Activated CD8-positive, alpha-beta T cell treated with anti-CD3 and anti-CD28 coated beads for 36 hours (primary cell): Measurements from ENCODE around the gene STRA8. TPM values are rescaled to one million over a fixed set of nuclear protein-coding genes. Genes with fewer than 3 reads are reported as not detected.

Source experiments
- ATAC-seq: fragments of 200-7000 bp; cut with Tn5 transposase; one replicate; pipeline ENCODE4 v1.10.0; 2021; ENCODE audit warnings: mild to moderate bottlenecking, moderate library complexity
- CTCF ChIA-PET: fragments of 350-600 bp; sonication (Branson Sonifier 250); formaldehyde crosslinking; loops from one replicate; lab custom pipeline; 2021; ENCODE audit warnings: antibody characterized with exemption; lab: Charles Lee
- POLR2A ChIA-PET: fragments of 350-600 bp; sonication (Branson Sonifier 250); formaldehyde crosslinking; loops from one replicate; lab custom pipeline; 2021; ENCODE audit warnings: antibody characterized with exemption; lab: Charles Lee
- DNase-seq: peaks from one replicate; pipeline ENCODE4 v3.0.0-alpha.2; 2020
- H3K27ac Mint-ChIP-seq: one replicate; pipeline ENCODE4 v1.8.0; 2021; ENCODE audit warnings: mild to moderate bottlenecking, mixed read lengths
- H3K27me3 Mint-ChIP-seq: one replicate; pipeline ENCODE4 v1.8.0; 2021; ENCODE audit warnings: mixed read lengths
- H3K36me3 Mint-ChIP-seq: one replicate; pipeline ENCODE4 v1.8.0; 2021; ENCODE audit warnings: low read depth, mixed read lengths
- H3K4me1 Mint-ChIP-seq: one replicate; pipeline ENCODE4 v1.8.0; 2021; ENCODE audit warnings: low read depth, mixed read lengths
- H3K4me3 Mint-ChIP-seq: one replicate; pipeline ENCODE4 v1.8.0; 2021; ENCODE audit warnings: mild to moderate bottlenecking, moderate library complexity, mixed read lengths
- H3K9me3 Mint-ChIP-seq: one replicate; pipeline ENCODE4 v1.8.0; 2021; ENCODE audit warnings: mixed read lengths
- CTCF ChIP-seq: fragments of 200-600 bp; IDR thresholded peaks from one replicate; pipeline ENCODE4 v1.8.0; 2022; ENCODE audit warnings: antibody characterized with exemption, mild to moderate bottlenecking
- intact Hi-C: fragments of 100-400 bp; cut with micrococcal nuclease; formaldehyde crosslinking; loops from one replicate; pipeline ENCODE4 v1.10.0; 2022
- total RNA-seq, 2 experiments: library from RNA; stranded (reverse); gene quantifications; one replicate each; pipeline ENCODE4 v1.2.3, GENCODE V29; 2021

STRA8 gene
- total RNA-seq, 2 experiments from 2014 or later, result not detected

- no peak for TF ChIP-seq CTCF
- Mint-ChIP-seq H3K36me3 (peaks cover 60% of the 10 kb centered on the region), H3K27me3 (no peaks in the 10 kb centered on the region), H3K9me3 (no peaks in the 10 kb centered on the region), H3K4me3 (no peak overlapping the region), H3K4me1 (peaks cover 2% of the 10 kb centered on the region), H3K27ac (no peak overlapping the region)
- CTCF ChIA-PET, result interaction anchor here (0.9 to 1.0 kb wide), 4 partner anchors 10 to 202 kb away, joined by 3 to 4 read pairs (median 3); partner anchors contain the start of gene AGBL3
- ATAC-seq (peak; percentile 13), DNase-seq (no peak)
- intact Hi-C loops, result no loop called here
- POLR2A ChIA-PET, result interaction anchor here (1.4 to 1.6 kb wide), 2 partner anchors 8 to 17 kb away, joined by 4 to 5 read pairs; no protein-coding TSS in a partner anchor
Observed at GRCh38 chr7:135188298-135188984, 45.2 kb upstream of the STRA8 start.

GRCh38 chr7:135189221-135189662 is 44.4 kb upstream of the STRA8 start:
- DNase-seq, result no peak
- intact Hi-C loops, result no loop called here
- Mint-ChIP-seq H3K9me3 (no peaks in the 10 kb centered on the region), H3K4me1 (peaks cover 2% of the 10 kb centered on the region), H3K27ac (no peak overlapping the region), H3K4me3 (no peak overlapping the region), H3K27me3 (no peaks in the 10 kb centered on the region), H3K36me3 (peaks cover 59% of the 10 kb centered on the region)
- ATAC-seq, result no peak
- CTCF ChIA-PET, result interaction anchor here (0.9 to 1.0 kb wide), 2 partner anchors 18 to 203 kb away, joined by 3 read pairs; partner anchors contain the start of gene AGBL3
- TF ChIP-seq CTCF, result no peak
- POLR2A ChIA-PET, result interaction anchor here (1.6 kb wide), 1 partner anchor 16 kb away, joined by 5 read pairs; no protein-coding TSS in a partner anchor

- Mint-ChIP-seq H3K36me3 (peaks cover 58% of the 10 kb centered on the region), H3K27ac (no peak overlapping the region), H3K4me1 (peaks cover 2% of the 10 kb centered on the region), H3K27me3 (no peaks in the 10 kb centered on the region), H3K9me3 (no peaks in the 10 kb centered on the region), H3K4me3 (no peak overlapping the region)
- no peak for TF ChIP-seq CTCF
- intact Hi-C loops, result no loop called here
- ChIA-PET CTCF (interaction anchor here (1.3 kb wide), 1 partner anchor 11 kb away, joined by 3 read pairs; no protein-coding TSS in a partner anchor), POLR2A (interaction anchor here (1.6 kb wide), 1 partner anchor 15 kb away, joined by 5 read pairs; no protein-coding TSS in a partner anchor)
- DNase-seq, result no peak
- ATAC-seq, result no peak
Observed at GRCh38 chr7:135189961-135190360, 43.7 kb upstream of the STRA8 start.

GRCh38 chr7:135190703-135191102 is 42.9 kb upstream of the STRA8 start:
- ChIA-PET CTCF (interaction anchor here (1.3 kb wide), 1 partner anchor 12 kb away, joined by 3 read pairs; no protein-coding TSS in a partner anchor), POLR2A (no interaction called here)
- H3K27ac Mint-ChIP-seq, result no peak overlapping the region
- H3K9me3 Mint-ChIP-seq, result no peaks in the 10 kb centered on the region
- peaks cover 2% of the 10 kb centered on the region for H3K4me1 Mint-ChIP-seq
- ATAC-seq, result no peak
- DNase-seq, result no peak
- H3K36me3 Mint-ChIP-seq, result peaks cover 55% of the 10 kb centered on the region
- H3K4me3 Mint-ChIP-seq, result no peak overlapping the region
- no peak for TF ChIP-seq CTCF
- H3K27me3 Mint-ChIP-seq, result no peaks in the 10 kb centered on the region
- intact Hi-C loops, result no loop called here
